ENCODE data around the gene SP100.

DNA sequence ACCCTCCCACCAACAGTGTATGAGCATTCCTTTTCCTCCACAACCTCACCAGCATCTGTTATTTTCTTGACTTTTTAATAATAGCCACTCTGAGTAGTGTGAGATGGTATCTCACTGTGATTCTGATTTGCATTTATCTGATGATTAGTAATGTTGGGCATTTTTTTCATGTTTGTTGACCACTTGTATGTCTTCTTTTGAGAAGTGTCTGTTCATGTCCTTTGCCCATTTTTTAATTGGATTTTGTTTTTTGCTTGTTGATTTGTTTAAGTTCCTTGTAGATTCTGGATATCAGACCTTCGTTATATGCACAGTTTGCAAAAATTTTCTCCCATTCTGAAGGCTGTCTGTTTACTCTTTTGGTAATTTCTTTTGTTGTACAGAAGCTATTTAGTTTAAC is 59.1 kb downstream of the SP100 start:
- no peak for TF ChIP-seq TAF1 (IDR thresholded peaks at IDR 0.05; ENCODE audit: borderline replicate concordance, insufficient read depth, low read length)
- TF ChIP-seq POLR2AphosphoS5 (IDR thresholded peaks at IDR 0.05; ENCODE audit: low read depth, low read length), result no peak
